NCI-H226 (cell line): ENCODE results near the gene RCOR1.
"Not testable (repeated sequence)": the region's sequence is repeated elsewhere in the genome, so short reads cannot be mapped to it uniquely, and the experiment has no call there.

ENCODE experiments used
- DNase-seq: peaks from one replicate; pipeline ENCODE4 v3.0.0-alpha.2; 2015

Gene RCOR1

DNA sequence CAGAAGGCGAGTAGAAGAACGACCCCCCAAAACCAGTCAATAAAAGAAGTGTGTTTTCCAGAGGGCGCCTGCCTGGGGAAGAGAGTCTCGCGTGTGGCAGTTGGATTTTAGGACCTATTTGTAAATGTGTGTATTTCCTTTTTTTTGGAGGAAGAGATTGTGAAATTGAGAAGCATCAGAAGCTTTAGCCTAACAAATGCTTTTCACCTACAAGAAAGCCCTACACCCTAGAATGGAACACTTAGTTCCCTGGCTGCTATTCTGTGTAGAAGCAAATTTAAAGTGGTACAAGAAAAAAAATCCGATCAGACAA lies 1.3 kb downstream of the RCOR1 start:
- DNase-seq = no peak

GRCh38 chr14:102594514-102595175 lies 2.2 kb downstream of the RCOR1 start:
- DNase-seq = peak; percentile 33

GRCh38 chr14:102601378-102601925 lies 9.0 kb downstream of the RCOR1 start:
- no peak for DNase-seq

- no peak for DNase-seq
Measured at GRCh38 chr14:102602421-102603292, 10.2 kb downstream of the RCOR1 start.

DNA sequence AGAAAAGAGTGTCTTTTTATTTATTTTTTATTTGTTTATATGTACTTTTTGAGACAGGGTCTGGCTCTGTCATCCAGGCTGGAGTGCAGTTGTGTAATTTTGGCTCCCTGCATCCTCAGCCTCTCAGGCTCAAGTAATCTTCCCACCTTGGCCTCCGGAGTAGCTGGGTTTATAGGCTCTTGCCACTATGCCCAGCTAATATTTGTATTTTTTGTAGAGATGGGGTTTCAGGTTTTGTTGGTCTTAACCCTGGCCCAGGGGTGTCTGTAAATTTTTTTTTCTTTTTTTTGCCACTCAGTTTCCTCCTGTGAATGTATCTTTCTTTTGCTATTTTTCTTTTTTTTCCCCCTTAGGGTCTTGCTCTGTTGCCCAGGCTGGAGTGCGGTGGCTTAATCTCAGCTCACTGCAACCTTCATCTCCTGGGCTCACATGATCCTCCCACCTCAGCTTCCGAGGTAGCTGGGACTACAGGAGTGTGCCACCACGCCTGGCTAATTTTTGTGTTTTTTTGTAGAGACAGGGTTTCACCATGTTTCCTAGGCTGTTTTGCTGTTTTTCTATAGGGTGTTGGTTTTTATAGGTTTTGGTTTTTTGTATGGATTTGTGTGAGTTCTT lies 11.0 kb downstream of the RCOR1 start:
- DNase-seq = no peak

DNA sequence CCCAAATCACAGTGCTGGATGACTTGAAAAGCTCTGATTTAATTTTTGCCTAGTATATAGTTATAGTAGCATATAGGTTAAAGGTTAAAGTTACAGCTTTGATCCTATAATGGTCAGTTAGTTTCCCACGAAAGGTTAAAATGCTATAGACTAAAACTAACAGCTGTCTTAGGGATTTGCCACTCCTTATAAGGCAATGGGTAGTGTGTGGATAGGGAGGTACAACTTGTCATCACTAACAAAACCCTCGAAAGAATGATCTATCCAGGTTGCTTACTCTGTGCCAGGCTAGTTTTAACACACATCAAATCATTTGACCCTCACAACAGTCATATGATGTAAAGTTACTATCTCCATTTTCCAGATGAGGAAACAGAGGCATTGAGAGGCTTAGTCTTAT lies 11.7 kb downstream of the RCOR1 start:
- no peak for DNase-seq

DNA sequence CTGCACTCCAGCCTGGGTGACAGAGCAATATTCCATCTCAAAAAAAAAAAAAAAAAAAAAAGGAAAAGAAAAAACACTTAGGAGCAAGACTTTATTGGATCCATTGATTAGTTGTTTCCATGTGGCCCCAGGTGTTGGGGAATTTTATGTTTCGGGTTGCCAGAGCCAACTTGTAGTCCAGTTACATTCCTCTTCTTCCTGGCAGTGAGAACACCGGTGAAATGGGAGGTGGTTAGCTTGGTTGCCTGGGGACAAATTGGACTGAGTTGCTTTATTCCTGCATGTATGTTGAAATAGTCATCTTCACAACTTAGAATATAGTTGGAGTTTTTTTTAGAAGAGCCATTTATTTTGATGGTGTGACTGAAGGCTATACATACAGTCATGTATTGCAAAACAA lies 12.6 kb downstream of the RCOR1 start:
- peak; percentile 31 for DNase-seq

- no peak for DNase-seq
Measured at GRCh38 chr14:102606296-102606695, 13.8 kb downstream of the RCOR1 start.

GRCh38 chr14:102608064-102608446 lies 15.6 kb downstream of the RCOR1 start:
- no peak for DNase-seq

DNA sequence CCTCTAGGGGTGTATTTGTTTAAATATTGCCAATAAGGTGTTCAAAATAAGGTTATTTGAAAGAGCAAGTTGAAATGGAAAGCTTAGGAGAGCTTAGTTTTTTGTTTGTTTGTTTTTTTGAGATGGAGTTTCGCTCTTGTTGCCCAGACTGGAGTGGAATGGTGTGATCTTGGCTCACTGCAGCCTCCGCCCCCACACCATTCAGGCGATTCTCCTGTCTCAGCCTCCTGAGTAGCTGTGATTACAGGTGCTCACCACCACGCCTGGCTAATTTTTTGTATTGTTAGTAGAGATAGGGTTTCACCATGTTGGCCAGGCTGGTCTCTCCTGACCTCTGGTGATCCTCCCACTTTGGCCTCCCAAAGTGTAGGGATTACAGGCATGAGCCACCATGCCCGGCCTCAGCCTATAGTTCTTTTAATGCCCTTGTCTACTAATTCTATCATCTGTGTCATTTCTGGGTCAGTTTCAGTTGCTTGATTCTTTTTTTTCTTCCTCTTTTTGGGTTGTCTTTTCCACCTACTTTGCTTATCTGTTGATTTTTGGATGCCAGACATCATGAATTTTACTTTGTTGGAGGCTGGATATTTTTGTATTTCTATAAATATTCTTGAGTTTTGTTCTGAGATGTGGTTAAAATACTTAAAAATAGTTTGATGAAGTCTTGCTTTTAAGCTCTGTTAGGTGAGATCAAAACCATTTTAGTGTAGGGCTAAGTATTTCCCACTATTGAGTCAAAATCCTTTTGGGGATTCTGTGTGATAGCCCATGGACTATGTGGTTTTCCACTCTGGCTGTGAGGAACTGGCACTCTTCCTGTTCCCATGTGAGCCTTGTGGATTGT lies 18.7 kb downstream of the RCOR1 start:
- no peak for DNase-seq

DNA sequence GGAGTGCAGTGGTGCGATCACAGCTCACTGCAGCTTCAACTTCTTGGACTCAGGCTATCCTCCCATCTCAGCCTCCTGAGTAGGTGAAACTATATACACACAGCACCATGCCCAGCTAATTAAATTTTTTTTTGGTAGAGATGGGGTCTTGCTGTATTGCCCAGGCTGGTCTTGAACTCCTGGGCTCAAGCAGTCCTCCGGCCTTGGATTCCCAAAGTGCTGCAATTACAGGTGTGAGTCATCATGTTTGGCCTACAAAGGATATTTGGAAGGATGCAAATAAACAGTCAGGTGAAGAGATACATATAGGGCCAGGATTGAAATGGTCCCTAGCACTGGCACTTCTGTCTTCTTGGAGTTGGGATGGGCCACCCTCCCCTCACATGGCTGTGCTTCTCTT lies 23.9 kb downstream of the RCOR1 start:
- no peak for DNase-seq

DNA sequence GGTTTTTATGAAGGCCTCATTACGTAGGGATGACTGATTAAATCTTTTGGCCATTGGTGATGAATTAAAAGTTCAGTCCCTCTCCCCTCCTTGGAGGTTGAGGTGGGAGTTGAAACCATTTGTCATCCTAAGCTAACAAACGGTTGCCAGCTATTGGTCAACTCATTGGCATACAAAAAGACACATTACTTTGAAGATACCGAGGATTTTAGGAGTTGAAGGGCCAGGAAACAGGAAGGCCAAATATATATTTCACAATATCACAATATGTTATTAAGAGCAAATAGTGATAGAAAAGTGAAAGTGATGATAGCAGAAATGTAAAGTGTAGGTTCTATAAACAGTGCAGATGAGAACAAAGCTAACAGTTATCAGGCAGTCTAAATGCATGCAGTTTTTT lies 24.4 kb downstream of the RCOR1 start:
- DNase-seq = peak; percentile 9

DNA sequence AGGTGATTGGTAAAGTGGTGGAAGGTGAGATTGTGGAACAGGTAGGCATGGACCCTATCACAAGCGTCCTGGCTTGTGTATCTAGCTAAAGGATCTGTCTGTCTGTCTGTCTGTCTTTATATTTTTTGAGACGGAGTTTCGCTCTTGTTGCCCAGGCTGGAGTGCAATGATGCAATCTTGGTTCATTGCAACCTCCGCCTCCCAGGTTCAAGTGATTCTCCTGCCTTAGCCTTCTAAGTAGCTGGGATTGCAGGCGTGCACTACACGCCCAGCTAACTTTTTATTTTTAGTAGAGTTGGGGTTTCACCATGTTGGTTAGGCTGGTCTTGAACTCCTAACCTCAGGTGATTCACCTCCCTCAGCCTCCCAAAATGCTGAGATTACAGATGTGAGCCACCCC lies 26.6 kb downstream of the RCOR1 start:
- DNase-seq = not testable (repeated sequence)

- DNase-seq = peak; percentile 29
Measured at GRCh38 chr14:102620413-102620812, 28.0 kb downstream of the RCOR1 start.

DNA sequence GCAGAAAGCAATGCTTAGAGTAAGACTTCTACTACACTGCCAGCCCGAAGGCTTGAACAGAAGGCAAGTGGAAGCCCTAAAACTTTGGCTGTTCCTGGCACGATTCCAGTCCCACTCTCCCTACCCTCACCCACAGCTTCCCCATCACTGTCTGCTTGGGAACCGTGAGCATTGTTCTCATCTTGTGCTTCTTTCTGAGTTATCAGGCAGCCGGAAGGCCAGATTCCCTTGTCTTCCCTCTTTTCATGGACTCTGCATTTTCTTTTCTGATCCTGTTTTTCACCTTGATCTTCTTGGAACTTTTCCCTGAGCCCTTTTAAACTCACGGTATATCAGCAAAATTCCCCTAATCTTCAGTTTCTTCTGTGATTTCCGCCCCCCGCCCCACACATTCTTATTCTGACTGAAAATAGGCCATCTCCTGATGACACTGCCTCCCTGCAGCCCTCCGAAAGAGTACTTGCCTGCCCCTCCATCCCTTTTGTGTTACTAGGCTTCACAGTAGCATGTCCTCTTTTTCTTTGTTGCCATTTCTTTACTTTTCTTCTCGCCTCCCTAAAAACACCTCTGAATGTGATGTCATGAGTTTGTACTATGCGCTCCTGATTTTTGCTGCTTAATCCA lies 29.9 kb downstream of the RCOR1 start:
- no peak for DNase-seq

GRCh38 chr14:102624666-102625065 lies 32.2 kb downstream of the RCOR1 start:
- no peak for DNase-seq

- no peak for DNase-seq
Measured at GRCh38 chr14:102625564-102626296, 33.3 kb downstream of the RCOR1 start.

DNA sequence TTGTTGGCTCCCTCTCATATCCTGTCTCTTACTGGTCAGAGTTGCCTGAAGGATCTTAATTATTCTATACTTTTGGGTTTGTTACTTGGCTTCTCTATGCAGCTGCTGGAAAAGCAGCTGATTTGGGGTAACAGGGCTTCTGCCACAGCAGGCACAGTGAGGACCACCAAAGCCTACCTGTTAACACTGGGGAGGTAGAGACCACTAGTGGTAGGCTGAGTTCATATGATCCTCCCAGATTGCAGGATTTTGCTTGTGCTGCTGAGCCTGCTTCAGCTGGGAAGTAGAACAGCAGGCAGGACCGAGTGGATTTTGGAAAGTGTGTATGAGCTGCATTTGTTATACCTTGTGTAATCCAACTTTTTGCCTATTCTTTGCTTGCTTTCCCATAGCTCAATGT lies 34.1 kb downstream of the RCOR1 start:
- no peak for DNase-seq

DNA sequence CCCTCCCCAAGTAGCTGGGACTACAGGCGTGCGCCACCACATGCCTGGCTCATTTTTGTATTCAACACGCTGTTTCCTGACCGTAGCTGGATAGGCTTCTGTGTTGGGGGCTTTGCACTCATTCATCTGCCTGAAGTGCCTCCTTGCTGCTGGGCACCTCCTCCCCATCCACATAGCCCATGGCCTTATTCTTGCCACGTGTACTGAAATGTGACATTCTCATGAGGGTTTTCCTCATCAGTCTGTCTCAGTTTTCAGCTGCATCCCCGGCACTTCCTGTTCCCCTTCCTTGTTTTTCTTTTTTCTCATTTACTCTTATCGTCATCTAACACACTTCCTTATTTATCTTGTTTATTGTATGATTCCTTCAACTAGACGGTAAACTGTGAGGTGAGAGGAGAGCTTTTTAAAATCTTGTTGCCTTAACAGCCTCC lies 36.6 kb downstream of the RCOR1 start:
- DNase-seq = no peak

- no peak for DNase-seq
Measured at GRCh38 chr14:102629808-102630350, 37.4 kb downstream of the RCOR1 start.

- DNase-seq = no peak
Measured at GRCh38 chr14:102630405-102630804, 38.0 kb downstream of the RCOR1 start.
